Ovary (tissue), 9 donors: ENCODE data around the gene IRF1. TPM values are rescaled to one million over a fixed set of nuclear protein-coding genes. Genes with fewer than 3 reads are reported as not detected.
A peak's percentile ranks its signal among the peaks of the same experiment; 100 is the strongest.

Experiments
- DNase-seq, 5 donors: peaks; one replicate each; pipeline ENCODE4 v3.0.0-alpha.2; 2019 to 2020
- H3K27ac ChIP-seq, 2 donors: fragments of 200-600 bp; one replicate each; pipeline versions ENCODE4 v1.5.1 to v1.8.0; 2019 to 2022
- H3K27me3 ChIP-seq: fragments of 200-600 bp; one replicate; pipeline ENCODE4 v1.8.0; 2022
- H3K36me3 ChIP-seq: fragments of 200-600 bp; sonication (generic); one replicate; pipeline ENCODE4 v1.5.1; 2019
- H3K4me1 ChIP-seq: one replicate; pipeline ENCODE4 v1.8.1; 2013; ENCODE audit warnings: mild to moderate bottlenecking, moderate library complexity; ENCODE audit not compliant: insufficient read depth
- H3K4me3 ChIP-seq: fragments of 200-600 bp; sonication (generic); one replicate; pipeline ENCODE4 v1.5.1; 2017
- H3K9me3 ChIP-seq, 2 donors: fragments of 200-600 bp in 1 of 2; sonication (generic) in 1 of 2; one replicate each; pipeline versions ENCODE4 v1.5.1 to v1.8.1; 2013 to 2019; ENCODE audit warnings: mild to moderate bottlenecking in 1 of 2, moderate library complexity in 1 of 2
- EP300 ChIP-seq: sonication (generic); formaldehyde crosslinking; IDR thresholded peaks from one replicate; pipeline ENCODE4 v1.6.1; 2017; ENCODE audit warnings: antibody characterized with exemption
- POLR2A ChIP-seq: fragments of 450-650 bp; IDR thresholded peaks from one replicate; pipeline ENCODE4 v1.6.1; 2017; ENCODE audit warnings: antibody characterized with exemption, mild to moderate bottlenecking, moderate library complexity
- WGBS, 3 donors: extraction: QIAGEN DNeasy Blood & Tissue Kit in 1 of 3; methylation state at CpG; one replicate each; pipeline versions ENCODE4 v1.1.5 to v1.1.7; 2013 to 2017; 5-methylcytosine and 5-hydroxymethylcytosine counted together
- intact Hi-C, 4 donors: fragments of 100-400 bp; cut with DNase I; formaldehyde crosslinking; loops; one replicate each; pipeline versions ENCODE4 v1.11.0 to v1.15.1; 2022 to 2023
- polyA plus RNA-seq, 2 donors: library from polyadenylated mRNA; stranded (reverse); fragments of 200-250 nt in 1 of 2; fragments of 350-450 nt in 1 of 2; fragmentation: Illumina TruSeq in 1 of 2; extraction: RNeasy Lipid Tissue Mini Kit (QIAGEN cat#74804) in 1 of 2; gene quantifications; one replicate each; pipeline ENCODE4 v1.2.3, GENCODE V29; 2013 to 2014
- total RNA-seq, 7 donors: library from RNA; depleted of rRNA in 2 of 7; stranded (reverse); fragments of >200 nt in 2 of 7; fragmentation: NEBNext Ultra II Directional in 3 of 7; extraction: Animal tissue kit (Norgen Biotek cat#: 25700) in 3 of 7; gene quantifications; one replicate each; pipeline versions ENCODE4 v1.1.0 to v1.2.4, GENCODE V29; 2016 to 2023
- TF ChIP-seq, protein P1 (sequence below), 3 donors: fragments of 450-650 bp in 2 of 3; fragments of 200-600 bp in 1 of 3; IDR thresholded peaks; one replicate each; pipeline versions ENCODE4 v1.5.1 to v1.8.0; 2016 to 2022; ENCODE audit warnings: antibody characterized with exemption in 3 of 3, mild to moderate bottlenecking in 1 of 3
- donor health status: DM: no; HTN: no; CAD: no; lungs with moderate emphysema.
- donor health status: DM: no; HTN: no; CAD: no.
- donor health status: Bipolar disorder and iron deficiency.
- donor health status: DM: yes; HTN: yes; CAD: no.
- donor health status: DM: no; HTN: no; CAD: no.
- donor health status: DM: yes; HTN: yes; CAD: no.

The IRF1 gene
- total and polyA plus RNA-seq, 9 donors = 17.3 to 126 (median 26.7) TPM

DNA sequence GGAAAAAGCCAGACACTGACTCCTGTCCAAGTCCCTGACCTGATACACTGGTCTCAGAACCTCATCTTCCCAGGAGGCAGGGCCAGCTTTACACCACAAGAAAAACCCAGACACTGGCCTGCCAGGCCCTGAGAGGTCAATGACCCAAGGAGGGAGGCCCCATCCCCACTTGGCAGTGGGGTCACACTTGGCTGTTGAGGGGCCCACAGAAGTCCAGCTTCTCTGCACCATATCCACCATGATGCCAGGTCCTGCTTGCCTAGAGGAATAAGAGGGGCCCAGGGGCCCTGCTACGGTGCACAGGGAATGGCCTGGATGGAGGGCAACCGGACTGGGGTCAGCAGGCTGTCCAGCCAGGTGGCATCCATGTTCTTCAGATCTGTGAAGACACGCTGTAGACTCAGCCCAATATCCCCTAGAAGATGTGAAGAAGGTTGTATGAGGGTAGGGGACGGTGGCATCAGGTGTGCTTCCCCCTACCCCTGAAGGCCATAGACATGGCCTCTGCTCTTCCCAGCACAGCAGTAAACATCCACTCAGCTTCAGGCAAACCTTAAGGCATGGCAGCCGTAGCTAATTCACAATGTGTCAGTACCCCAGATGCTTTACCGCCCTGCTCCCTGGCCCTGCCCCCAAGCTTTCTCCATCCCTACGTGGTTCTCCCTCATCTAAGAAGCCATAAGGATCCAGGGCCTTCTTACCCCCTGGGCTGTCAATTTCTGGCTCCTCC is 6.7 kb downstream of the IRF1 start:
- WGBS, 3 donors = 79 to 90% (median 83%) methylated on average over 7 of the region's 7 CpGs
- Histone ChIP-seq H3K36me3 (no peaks in the 10 kb centered on the region), H3K9me3 (no peaks in the 10 kb centered on the region), H3K27ac (peak overlapping the region in 1 of 2 donors; percentile 20), H3K4me3 (no peak overlapping the region), H3K27me3 (no peaks in the 10 kb centered on the region), H3K4me1 (peaks cover 6% of the 10 kb centered on the region)
- DNase-seq = peak in 2 of 5 donors; percentile 14 to 18
- intact Hi-C loops = no loop called here
- TF ChIP-seq, protein P1, sequence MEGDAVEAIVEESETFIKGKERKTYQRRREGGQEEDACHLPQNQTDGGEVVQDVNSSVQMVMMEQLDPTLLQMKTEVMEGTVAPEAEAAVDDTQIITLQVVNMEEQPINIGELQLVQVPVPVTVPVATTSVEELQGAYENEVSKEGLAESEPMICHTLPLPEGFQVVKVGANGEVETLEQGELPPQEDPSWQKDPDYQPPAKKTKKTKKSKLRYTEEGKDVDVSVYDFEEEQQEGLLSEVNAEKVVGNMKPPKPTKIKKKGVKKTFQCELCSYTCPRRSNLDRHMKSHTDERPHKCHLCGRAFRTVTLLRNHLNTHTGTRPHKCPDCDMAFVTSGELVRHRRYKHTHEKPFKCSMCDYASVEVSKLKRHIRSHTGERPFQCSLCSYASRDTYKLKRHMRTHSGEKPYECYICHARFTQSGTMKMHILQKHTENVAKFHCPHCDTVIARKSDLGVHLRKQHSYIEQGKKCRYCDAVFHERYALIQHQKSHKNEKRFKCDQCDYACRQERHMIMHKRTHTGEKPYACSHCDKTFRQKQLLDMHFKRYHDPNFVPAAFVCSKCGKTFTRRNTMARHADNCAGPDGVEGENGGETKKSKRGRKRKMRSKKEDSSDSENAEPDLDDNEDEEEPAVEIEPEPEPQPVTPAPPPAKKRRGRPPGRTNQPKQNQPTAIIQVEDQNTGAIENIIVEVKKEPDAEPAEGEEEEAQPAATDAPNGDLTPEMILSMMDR (IDR thresholded peaks at IDR 0.05) = no peak
- TF ChIP-seq EP300 = no peak
- TF ChIP-seq POLR2A = no peak

DNA sequence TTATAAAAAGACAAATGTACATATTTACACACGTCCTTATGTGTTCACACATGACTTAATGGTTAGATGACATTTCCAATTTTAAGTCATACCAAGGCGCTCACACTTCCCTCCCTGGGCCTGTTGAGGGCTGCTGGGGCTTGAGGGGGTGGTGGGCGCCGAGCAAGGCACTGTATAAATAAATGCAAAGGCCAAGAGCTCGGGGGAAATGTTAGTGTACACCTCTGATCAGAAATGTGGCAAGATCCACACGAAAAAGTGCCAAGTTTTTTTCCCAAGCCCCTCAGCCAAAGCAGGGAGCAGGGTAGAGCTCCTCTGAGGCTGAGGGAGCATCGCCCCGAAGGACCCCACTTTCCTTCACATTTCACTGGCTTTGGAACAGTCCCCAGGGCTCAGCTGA is 7.5 kb downstream of the IRF1 start:
- Histone ChIP-seq H3K9me3 (no peaks in the 10 kb centered on the region), H3K4me1 (peaks cover 3% of the 10 kb centered on the region), H3K4me3 (no peak overlapping the region), H3K27ac (peak overlapping the region in 1 of 2 donors; percentile 20), H3K36me3 (no peaks in the 10 kb centered on the region), H3K27me3 (no peaks in the 10 kb centered on the region)
- peak in 2 of 5 donors; percentile 4 to 17 for DNase-seq
- intact Hi-C loops = no loop called here
- TF ChIP-seq POLR2A = no peak
- TF ChIP-seq EP300 = no peak
- TF ChIP-seq, protein P1 (IDR thresholded peaks at IDR 0.05) = no peak
- 72 to 92% (median 86%) methylated on average over 8 of the region's 8 CpGs for WGBS, 3 donors

DNA sequence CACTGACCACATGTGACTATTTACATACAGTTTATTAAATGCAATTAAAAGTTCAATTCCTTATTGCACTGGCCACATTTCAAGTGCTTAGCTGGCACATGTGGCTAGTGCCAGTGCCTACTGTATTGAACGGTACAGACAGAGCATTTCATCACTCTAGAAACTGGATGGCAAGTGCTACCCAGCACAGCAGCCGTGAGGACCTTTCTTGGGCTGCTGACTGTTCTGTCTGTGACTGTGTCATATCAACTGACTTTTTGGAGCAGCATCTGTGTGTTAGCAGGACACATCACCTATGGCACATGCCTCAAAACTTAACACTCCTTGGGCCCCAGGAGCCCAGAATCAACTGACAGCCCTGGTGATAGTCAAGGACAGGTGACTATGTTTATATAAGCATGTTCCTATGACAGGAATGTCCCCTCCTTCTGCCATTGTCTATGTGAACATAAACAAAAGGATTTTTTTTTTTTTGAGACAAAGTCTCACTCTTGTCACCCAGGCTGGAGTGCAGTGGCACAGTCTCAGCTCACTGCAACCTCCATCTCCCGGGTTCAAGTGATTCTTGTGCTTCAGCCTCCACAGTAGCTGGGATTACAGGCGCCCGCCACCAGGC is 8.9 kb downstream of the IRF1 start:
- no peaks in the 10 kb centered on the region for H3K9me3 ChIP-seq
- no peak overlapping the region for H3K4me3 ChIP-seq
- WGBS, 3 donors = 87 to 92% (median 90%) methylated on average over 5 of the region's 5 CpGs
- H3K4me1 ChIP-seq = peaks cover 4% of the 10 kb centered on the region
- H3K27ac ChIP-seq = no peak overlapping the region
- intact Hi-C loops = no loop called here
- H3K36me3 ChIP-seq = no peaks in the 10 kb centered on the region
- no peaks in the 10 kb centered on the region for H3K27me3 ChIP-seq
- DNase-seq = peak in 1 of 5 donors; percentile 12
- no peak for TF ChIP-seq POLR2A
- TF ChIP-seq EP300 = no peak
- TF ChIP-seq, protein P1 (IDR thresholded peaks at IDR 0.05) = no peak

DNA sequence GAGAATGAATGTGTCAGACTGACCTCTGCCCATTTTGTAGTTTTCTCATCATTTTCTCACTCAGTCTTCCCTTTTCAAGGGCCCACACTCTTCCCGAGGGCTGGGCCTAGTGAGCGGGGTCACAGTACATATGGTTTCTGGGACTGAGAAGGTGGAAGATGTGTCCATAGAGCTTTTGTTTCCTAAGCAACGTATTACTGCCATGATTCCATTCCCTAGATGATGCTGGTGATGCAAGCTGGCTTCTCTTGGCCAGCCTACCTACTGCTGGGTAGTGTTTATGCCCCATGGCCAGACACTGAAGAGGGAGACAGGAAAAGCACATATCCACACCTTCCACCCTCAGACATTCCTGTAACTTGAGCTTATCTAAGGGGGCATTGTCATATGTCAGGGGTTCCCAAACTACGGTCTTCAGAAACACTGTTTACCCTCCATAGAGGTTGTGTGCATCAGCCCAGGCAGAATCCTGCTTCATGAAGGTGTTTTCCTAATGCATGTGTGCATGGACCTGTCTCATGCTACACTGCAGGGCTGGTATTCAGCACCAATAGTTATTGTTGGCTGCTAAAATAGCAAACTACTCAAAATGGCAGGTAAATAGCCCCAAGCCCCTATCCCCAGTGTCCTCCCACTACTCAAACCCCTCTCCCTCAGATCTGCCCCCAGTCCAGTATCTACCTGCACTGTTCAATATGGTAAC is 9.5 kb downstream of the IRF1 start:
- WGBS, 3 donors = 73 to 75% (median 75%) methylated on average over 4 of the region's 4 CpGs
- peaks cover 2% of the 10 kb centered on the region for H3K4me1 ChIP-seq
- no peak overlapping the region for H3K27ac ChIP-seq
- H3K36me3 ChIP-seq = no peaks in the 10 kb centered on the region
- intact Hi-C loops = no loop called here
- H3K4me3 ChIP-seq = no peak overlapping the region
- H3K27me3 ChIP-seq = no peaks in the 10 kb centered on the region
- H3K9me3 ChIP-seq = no peaks in the 10 kb centered on the region
- TF ChIP-seq EP300 (no peak), POLR2A (no peak)
- TF ChIP-seq, protein P1 (IDR thresholded peaks at IDR 0.05) = no peak
- no peak for DNase-seq
